ENCODE data around the gene PPP1R9A. TPM values are rescaled to one million over a fixed set of nuclear protein-coding genes. Genes with fewer than 3 reads are reported as not detected.

Gene PPP1R9A
- total RNA-seq, 1 donor from 2014 or later = 42.8 TPM

- DNase-seq (ENCODE audit: low spot score) = no peak
- intact Hi-C loops (cut with DNase I) = no loop called here
These were observed 416.2 kb downstream of the PPP1R9A start for GRCh38 chr7:95323410-95324129.

- no peak for DNase-seq (ENCODE audit: low spot score)
- intact Hi-C loops (cut with DNase I) = no loop called here
These were observed 417.0 kb downstream of the PPP1R9A start, which contains the start of gene PON1 for GRCh38 chr7:95324431-95324830. Gene PON1 (minus strand): TSS chr7:95324532. CDS start chr7:95324475, 57 bp downstream.

- DNase-seq (ENCODE audit: low spot score) = no peak
- intact Hi-C loops (cut with DNase I) = no loop called here
These were observed 420.0 kb downstream of the PPP1R9A start for GRCh38 chr7:95327356-95327755.

- intact Hi-C loops (cut with DNase I) = no loop called here
- no peak for DNase-seq (ENCODE audit: low spot score)
These were observed 423.0 kb downstream of the PPP1R9A start for GRCh38 chr7:95330204-95330960.

GRCh38 chr7:95330961-95331337 lies 423.6 kb downstream of the PPP1R9A start:
- intact Hi-C loops (cut with DNase I) = no loop called here
- DNase-seq (ENCODE audit: low spot score) = no peak

GRCh38 chr7:95334447-95334846 lies 427.1 kb downstream of the PPP1R9A start:
- intact Hi-C loops (cut with DNase I) = no loop called here

GRCh38 chr7:95335093-95335492 lies 427.7 kb downstream of the PPP1R9A start:
- intact Hi-C loops (cut with DNase I) = no loop called here
- DNase-seq (ENCODE audit: low spot score) = no peak

More at GRCh38 chr7:95334447-95334846, 427.1 kb downstream of the PPP1R9A start:
- no peak for DNase-seq (ENCODE audit: low spot score)

- no peak for DNase-seq (ENCODE audit: low spot score)
- intact Hi-C loops (cut with DNase I) = no loop called here
These were observed 431.4 kb downstream of the PPP1R9A start for GRCh38 chr7:95338832-95339231.

GRCh38 chr7:95340491-95340890 lies 433.1 kb downstream of the PPP1R9A start:
- intact Hi-C loops (cut with DNase I) = no loop called here
- DNase-seq (ENCODE audit: low spot score) = no peak

- DNase-seq (ENCODE audit: low spot score) = no peak
- intact Hi-C loops (cut with DNase I) = no loop called here
These were observed 434.6 kb downstream of the PPP1R9A start for GRCh38 chr7:95342029-95342428.

- intact Hi-C loops (cut with DNase I) = no loop called here
- DNase-seq (ENCODE audit: low spot score) = no peak
These were observed 435.4 kb downstream of the PPP1R9A start for GRCh38 chr7:95342642-95343307.

Measured in cardiac septum (tissue), 1 donor.